ENCODE results near the gene DNAI4. TPM values are rescaled to one million over a fixed set of nuclear protein-coding genes. Genes with fewer than 3 reads are reported as not detected.
"Not testable (repeated sequence)": the region's sequence is repeated elsewhere in the genome, so short reads cannot be mapped to it uniquely, and the experiment has no call there.

Gene DNAI4, protein sequence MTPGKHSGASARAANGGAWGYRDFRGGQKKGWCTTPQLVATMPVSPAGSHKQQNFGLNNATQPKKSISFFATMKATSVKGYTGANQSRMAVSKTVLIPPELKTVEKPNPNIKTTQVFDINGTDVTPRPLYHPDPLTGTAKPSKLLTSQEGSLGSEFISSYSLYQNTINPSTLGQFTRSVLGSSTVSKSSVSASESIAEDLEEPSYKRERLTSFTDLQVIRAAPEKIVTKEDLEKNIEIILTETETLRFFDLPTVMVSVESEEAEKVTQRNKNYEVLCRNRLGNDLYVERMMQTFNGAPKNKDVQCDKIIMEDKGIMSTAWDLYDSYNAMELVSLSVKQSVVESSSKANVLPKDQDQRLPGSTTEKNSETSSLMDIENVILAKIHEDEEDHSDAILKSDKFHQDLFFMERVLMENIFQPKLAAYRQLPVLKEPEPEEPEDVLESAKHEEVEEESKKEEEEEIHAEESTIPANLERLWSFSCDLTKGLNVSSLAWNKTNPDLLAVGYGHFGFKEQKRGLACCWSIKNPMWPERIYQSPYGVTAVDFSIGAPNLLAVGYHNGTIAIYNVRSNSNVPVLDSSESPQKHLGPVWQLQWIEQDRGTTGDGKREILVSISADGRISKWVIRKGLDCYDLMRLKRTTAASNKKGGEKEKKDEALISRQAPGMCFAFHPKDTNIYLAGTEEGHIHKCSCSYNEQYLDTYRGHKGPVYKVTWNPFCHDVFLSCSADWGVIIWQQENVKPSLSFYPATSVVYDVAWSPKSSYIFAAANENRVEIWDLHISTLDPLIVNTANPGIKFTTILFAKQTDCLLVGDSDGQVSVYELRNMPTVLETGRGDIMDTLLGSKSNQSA
- 10 to 100 TPM; 14.2 to 17.9 (median 15.2) TPM for polyA plus RNA-seq (ENCODE audit: insufficient read length in 3 of 3)
- long read RNA-seq, donor 1, partial matches to known transcripts: 6 of 7 reads
- long read RNA-seq, donor 1, other reads (novel, unspliced or antisense): 0 of 7 reads
- long read RNA-seq, donor 2, partial matches to known transcripts: 0 of 2 reads
- long read RNA-seq, donor 2, other reads (novel, unspliced or antisense): 0 of 2 reads
- long read RNA-seq, donor 3, partial matches to known transcripts: 0 of 1 reads
- long read RNA-seq, donor 3, other reads (novel, unspliced or antisense): 0 of 1 reads
- long read RNA-seq, donor 4, partial matches to known transcripts: 0 of 3 reads
- long read RNA-seq, donor 4, other reads (novel, unspliced or antisense): 0 of 3 reads
- long read RNA-seq, donor 5, partial matches to known transcripts: 0 of 2 reads
- long read RNA-seq, donor 5, other reads (novel, unspliced or antisense): 0 of 2 reads
- long read RNA-seq, donor 6, partial matches to known transcripts: 13 of 21 reads
- long read RNA-seq, donor 6, other reads (novel, unspliced or antisense): 7 of 21 reads
- long read RNA-seq, donor 7, partial matches to known transcripts: 0 of 1 reads
- long read RNA-seq, donor 7, other reads (novel, unspliced or antisense): 0 of 1 reads
- long read RNA-seq, donor 8: 0 reads
- long read RNA-seq, donor 9, partial matches to known transcripts: 0 of 11 reads
- long read RNA-seq, donor 9, other reads (novel, unspliced or antisense): 11 of 11 reads
- long read RNA-seq, donor 10: 0 reads
- long read RNA-seq, donor 11, partial matches to known transcripts: 0 of 1 reads
- long read RNA-seq, donor 11, other reads (novel, unspliced or antisense): 0 of 1 reads
- long read RNA-seq, donor 12, partial matches to known transcripts: 0 of 5 reads
- long read RNA-seq, donor 12, other reads (novel, unspliced or antisense): 5 of 5 reads
- long read RNA-seq, donor 13, partial matches to known transcripts: 0 of 2 reads
- long read RNA-seq, donor 13, other reads (novel, unspliced or antisense): 0 of 2 reads
- long read RNA-seq, donor 14: 0 reads
- long read RNA-seq, donor 15, partial matches to known transcripts: 13 of 22 reads
- long read RNA-seq, donor 15, other reads (novel, unspliced or antisense): 6 of 22 reads
- long read RNA-seq, donor 16, partial matches to known transcripts: 0 of 1 reads
- long read RNA-seq, donor 16, other reads (novel, unspliced or antisense): 0 of 1 reads

DNA sequence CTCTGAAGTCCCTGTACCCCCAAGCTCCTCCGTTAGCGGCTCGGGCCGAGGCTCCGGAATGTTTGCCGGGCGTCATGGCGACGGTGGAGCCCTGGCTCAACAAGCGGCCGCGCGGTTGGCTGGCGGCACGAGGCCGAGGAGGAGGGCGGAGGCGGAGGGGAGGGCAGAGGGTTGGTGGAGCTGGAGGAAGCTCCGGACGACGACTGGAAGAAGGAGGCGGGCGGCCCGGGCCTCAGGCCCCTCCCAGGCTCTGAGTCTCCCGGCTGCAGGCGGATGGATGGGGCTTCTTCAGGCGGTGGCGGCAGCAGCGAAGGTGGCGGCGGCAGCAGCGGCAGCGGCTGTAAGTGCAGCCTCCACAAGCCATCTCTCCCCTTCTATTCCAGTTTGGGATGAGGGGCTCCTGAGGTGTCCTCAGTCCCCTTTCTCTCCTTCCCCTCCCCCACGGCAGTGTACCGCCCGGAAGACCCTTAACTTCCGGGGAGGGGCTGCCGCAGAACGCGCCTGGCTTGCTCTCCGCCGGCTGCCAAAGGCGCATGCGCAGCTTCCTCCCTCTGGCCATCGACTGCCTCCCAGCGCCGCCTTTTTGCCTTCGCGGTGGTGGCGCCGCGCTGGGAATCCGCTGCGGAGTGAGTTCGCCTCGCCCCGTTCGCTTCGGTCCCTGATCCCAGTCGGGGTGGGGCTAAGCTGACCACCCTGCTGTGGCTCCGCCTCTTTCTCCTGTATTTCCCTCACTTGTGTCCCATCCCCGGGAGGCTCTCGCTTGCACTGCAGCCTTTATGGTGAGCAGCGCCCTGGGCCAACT is at the start of gene DNAI4, which contains the start of gene MIER1:
DNAI4 (minus strand) TSS at position 101 of the 802 bp plus-strand sequence; CDS start at position 76, 25 bp downstream.
MIER1 (plus strand) TSS at position 235 of the 802 bp plus-strand sequence; CDS start at position 274, 39 bp downstream.
- peak; percentile 98 for DNase-seq

DNA sequence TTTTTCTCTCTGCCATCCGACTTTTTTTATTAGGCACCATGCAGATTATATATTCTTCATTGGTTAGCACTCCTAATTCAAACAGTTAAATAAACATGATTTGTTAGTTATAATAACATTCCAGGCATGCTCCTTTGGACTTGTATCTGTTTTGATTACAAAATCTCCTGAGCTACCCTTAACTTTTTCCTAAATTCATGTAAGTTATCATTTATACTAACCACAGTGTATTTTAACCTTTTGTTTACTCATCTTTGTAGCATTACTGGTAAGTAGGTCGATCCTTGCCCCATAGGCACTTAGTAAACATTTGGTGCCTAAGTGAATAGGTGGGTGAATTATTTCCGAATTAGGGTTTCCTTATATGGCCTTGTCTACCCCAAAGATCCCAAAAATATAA is 43.9 kb upstream of the DNAI4 start:
- no peak for DNase-seq

DNA sequence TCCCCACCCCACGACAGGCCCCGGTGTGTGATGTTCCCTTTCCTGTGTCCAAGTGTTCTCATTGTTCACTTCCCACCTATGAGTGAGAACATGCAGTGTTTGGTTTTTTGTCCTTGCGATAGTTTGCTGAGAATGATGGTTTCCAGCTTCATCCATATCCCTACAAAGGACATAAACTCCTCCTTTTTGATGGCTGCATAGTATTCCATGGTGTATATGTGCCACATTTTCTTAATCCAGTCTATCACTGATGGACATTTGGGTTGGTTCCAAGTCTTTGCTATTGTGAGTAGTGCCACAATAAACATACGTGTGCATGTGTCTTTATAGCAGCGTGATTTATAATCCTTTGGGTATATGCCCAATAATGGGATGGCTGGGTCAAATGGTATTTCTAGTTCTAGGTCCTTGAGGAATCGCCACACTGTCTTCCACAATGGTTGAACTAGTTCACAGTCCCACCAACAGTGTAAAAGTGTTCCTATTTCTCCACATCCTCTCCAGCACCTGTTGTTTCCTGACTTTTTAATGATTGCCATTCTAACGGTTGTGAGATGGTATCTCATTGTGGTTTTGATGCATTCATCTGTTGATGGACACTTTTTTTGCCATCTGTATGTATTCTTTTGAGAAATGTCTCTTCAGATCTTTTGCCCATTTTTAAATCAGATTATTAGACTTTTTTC is 41.7 kb upstream of the DNAI4 start:
- DNase-seq: not testable (repeated sequence)

DNA sequence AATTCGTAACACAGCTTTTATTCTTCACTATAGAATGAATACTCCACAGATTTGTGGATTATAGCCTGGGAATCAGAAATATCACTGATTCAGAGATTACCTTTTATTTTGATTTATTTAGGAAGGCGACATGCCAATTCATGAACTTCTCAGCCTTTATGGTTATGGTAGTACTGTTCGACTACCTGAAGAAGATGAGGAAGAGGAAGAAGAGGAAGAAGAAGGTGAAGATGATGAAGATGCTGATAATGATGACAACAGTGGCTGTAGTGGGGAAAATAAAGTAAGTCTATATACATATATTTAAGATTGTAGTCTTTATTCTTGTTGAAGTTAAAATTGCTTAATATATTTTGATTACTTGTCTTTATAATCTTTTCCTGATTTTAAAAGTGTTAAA is 33.3 kb upstream of the DNAI4 start:
- DNase-seq: no peak

DNA sequence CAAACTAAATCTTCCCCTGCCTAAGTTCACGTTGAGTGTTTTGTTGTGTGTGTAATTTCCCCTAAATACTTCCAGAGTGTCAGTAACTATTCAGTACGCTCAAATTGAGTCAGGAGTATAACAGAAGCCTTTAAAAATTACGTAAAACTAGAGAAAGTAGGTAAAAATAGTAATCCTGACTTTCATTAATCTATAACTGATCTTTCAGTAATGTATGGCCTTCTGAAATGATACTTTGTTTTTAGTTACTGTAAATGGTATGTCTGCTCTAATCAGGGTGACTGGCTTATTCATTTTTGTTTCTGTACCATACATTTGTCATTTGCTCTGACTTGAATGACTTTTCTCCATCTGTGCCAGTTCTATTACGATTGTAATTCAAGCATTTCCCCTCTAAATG is 29.6 kb upstream of the DNAI4 start:
- DNase-seq: no peak

DNA sequence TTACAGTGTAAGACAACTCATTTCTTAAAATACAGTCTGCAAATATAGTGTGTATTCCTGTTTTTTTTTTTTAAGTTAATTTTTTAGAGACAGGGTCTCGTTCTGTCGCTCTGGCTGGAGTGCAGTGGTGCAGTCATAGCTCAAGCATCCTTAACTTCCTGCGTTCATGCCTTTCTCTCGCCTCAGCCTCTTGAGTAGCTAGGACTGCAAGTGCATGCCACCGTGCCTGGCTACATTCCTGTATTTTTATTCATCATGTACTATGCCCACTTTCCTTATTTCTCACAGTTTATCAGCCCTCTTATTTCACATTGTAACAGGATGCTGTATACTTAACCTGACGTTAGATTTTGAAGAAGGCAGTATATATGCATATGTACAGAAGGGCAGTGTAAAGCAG is 26.9 kb upstream of the DNAI4 start:
- DNase-seq: no peak

DNA sequence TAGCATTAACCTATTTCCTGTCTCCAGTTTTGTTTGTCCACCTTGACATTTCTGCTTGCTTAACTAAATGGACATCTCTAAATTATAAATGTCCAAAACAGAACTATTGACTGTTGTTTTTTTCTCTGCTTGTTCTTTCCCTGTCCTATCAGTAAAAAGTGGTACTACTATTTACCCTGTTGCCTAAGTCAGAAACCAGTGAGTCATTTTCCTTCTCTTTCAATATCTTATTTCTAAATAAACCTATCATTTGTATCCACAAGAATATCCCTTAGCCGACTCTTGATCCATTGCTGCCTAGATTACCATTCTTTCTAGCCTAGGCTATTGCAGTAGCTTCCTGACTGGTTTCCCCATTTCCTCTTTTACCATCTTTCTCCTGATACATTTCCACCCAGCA is 22.6 kb upstream of the DNAI4 start:
- no peak for DNase-seq

DNA sequence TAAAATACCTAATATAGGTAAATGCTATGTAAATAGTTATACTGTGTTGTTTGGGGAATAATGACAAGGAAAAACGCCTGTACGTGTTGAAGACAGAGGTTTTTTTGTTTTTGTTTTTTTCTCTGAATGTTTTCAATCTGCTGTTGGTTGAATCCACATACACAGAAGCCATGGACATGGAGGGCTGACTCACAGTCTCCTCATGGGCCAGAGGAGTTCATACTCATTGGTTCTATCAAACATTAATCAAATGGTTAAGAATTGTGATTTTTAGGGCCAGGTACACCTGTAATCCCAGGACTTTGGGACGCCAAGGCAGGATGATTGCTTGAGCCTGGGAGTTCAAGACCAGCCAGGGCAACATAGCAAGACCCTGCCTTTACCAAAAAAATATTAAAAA is 20.7 kb upstream of the DNAI4 start:
- no peak for DNase-seq

DNA sequence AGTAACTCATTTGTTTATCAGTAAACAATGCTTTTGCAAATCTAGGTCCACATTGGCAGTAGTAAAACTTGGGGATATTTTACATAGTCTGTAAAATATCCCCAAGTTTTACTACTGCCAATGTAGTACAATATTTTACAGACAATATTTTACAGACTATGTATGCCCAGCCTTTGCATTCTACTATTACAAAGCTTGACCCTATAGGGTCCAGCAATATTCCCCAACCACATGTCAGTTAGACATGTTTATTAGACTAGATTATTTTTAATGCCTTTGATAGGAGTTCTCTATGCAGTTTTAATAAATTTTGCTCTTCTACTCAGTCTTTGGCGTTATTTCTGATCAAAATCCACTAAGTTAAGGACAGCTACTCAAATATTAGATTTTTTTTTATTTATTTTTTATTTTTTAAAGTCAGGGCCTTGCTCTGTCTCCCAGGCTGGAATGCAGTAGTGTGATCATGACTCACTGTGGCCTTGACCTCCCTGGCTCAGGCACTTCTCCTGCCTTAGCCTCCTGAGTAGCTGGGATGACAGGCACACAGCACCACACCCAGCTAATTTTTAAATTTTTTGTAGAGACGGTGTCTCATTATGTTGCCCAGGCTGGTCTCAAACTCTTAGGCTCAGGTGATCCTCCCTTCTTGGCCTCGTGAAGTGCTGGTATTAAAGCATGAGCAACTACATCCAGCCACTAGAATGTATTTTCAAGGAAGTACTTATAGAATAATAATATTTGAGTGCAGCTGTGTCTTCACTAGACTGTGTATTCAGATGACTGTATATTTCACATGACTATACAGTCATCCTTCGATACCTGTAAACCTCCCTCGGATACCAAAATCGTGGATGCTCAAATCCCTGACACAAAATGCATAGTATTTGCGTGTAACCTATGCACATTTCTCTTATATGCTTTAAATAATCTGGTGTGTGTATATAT is 19.9 kb upstream of the DNAI4 start:
- no peak for DNase-seq

DNA sequence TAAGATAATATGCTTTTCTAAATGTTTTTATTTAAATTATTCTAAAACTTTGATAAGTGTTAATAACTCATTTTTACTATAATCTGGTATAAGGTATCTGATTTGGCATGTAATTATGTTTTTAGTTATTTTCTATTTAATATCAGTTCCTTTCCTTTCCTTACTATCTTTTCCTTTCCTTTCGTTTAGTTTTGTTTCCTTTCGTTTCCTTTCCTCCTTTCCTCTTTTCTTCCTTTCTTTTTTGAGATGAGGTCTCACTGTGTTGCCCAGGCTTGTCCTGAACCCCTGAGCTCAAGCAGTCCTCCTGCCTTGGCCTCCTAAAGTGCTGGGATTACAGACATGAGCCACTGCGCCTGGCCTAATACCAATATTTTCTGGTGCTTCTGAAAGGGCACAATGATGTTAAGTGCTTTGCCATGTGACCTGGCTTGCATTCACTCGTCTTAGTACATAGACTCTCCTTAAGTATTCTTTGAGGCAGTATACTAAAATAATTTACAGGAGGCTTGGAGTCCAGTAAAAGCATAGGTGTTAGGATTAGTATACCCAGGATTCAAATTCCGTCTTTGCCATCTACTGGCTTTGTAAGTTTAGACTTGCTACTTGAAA is 18.8 kb upstream of the DNAI4 start:
- no peak for DNase-seq

DNA sequence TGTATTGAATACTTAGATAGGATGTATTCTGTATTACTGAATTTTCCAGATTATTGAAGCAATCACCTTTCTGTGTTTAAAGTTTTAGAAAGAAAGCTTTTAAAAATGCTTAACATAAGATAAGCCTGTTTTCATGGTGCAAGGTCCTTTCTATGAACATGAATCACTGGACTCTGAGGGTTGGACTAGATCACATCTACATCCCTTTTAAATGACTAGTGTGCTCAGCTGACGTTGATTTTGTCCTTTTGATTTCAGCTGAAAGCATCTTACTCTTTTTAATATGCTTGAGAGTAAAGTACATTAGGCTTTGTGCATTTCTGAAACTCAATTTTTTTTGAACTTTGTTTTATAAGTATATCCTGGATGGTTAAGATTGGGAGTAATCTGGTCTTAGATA is 16.3 kb upstream of the DNAI4 start:
- no peak for DNase-seq

DNA sequence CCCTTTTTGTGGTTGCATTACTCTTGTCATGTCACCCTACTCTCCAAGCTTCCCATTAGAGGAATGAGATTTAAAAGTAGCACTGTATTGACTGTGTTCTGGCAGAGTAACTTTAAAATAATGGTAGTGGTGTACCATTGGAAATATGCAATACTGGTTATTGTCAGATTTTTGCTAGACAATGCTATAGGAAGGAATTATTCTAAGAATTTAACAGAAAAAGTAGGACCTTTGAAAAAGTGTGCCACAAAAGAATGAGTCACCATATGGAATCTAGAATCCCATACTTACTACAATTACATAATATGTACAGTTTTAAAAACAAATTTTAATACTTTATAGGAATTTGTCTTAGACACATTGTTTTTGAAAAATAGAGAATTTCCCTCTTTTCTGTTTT is 14.0 kb upstream of the DNAI4 start:
- DNase-seq: no peak

DNA sequence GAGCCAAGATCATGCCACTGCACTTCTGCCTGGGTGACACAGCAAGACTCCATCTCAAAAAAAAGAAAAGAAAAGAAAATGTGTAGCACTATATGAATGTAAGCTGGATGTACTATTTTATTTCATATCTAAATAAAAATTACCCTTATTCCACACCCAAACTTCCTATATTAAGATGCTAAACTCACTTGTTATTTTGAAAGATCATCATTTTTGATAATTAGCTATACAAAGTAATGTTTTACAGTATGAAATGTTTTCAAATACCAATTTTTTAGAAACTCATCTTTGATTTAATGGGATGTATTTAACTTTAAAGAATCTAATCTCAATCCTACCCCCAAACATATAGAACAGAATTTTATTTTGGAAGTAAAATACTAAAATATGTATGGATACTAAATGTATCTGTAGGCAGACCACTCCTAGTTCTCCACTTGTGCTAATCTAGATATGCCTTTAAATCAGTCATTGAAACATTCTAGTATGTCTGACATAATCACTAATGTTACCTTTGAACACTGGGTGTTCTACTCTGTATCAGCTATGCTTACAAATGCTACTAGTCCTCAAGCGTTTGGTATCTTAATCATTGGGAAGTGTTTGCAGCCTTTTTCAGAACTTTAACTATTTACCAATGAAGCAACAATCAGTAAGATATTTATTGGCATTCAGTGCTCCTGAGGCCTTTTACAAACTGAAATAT is 13.0 kb upstream of the DNAI4 start:
- no peak for DNase-seq

DNA sequence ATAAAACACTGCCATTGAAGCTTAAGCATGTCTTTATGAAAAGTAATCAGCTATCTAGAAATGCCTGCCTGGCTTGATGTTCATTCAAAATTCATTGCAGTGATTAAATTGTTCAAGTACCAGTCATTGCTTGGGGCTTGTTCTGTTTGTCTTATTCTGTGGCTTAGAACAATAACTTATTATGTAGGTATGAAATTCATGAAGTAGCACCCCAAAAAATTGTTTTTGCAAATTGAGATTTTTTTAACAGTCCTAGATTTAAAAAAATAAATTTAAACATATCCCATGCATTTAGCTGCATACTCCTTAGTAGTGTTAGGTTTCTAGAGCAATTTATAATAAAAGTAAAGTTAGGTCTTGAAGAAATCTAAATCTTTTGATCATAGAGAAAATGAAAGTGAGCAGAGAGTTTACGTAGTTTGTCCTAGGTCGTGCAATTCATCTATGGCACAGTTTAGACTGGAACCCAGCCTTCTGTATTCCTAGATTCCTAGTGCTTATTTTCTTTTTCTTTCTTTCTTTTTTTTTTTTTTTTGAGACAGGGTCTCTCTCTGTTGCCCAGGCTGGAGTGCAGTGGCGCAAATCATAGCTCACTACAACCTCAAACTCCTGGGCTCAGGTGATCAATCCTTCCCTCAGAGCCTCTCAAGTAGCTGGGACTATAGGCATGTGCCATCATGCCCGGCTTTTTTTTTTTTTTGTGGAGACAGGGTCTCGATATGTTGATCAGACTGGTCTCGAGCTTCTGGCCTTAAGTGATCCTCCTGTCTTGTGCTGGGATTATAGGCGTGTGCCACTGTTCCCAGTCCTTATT is 9.4 kb upstream of the DNAI4 start:
- no peak for DNase-seq

DNA sequence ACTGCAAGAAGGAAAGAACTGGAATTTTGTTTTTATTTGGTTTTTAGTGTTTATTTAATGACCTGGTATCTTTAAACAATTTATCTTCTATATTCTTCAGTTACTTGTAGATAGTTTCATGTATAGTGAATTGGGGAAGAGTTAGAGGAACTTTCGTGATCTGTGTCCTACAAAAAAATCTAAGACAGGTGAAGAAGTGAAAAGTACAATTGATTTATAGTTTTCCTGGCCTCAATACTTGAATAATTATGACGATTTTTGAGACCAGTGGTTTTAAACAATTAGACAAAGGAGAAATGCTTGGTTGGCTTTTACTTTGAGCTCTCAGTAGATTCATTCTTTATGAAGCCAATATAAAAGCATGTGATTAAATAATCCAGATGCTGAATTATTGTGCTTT is 7.6 kb upstream of the DNAI4 start:
- DNase-seq: no peak

DNA sequence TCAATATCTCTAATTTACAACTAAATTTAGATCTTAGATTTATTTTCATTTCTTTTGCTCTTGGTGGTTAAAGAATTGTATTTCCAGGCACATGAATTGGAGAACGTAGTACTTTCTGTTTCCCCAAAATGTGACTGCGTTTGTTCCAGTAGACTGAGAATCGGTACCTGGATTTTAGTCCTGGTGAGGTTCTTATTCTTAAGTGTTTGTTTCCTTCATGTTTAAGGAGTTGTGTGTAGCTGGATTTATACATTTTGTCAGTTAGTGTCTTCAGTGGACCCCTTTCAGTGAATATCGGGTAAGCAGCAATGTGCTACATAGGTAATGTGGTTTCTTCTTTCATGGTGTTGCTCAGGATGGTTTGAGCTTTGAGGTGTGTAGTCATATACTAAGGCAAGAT is 6.9 kb upstream of the DNAI4 start:
- no peak for DNase-seq
